ELR (cell line): Measurements from ENCODE around the gene RAPGEF5.

Experiments used
- DNase-seq: peaks from one replicate; pipeline ENCODE4 v3.0.0-alpha.2; 2015; ENCODE audit warnings: low read depth

Gene RAPGEF5

GRCh38 chr7:22346383-22347107, 10.4 kb downstream of the RAPGEF5 start:
- no peak for DNase-seq

GRCh38 chr7:22344655-22345054, 12.3 kb downstream of the RAPGEF5 start:
- DNase-seq: no peak

- no peak for DNase-seq
Observed at GRCh38 chr7:22343612-22344011, 13.3 kb downstream of the RAPGEF5 start.

GRCh38 chr7:22343071-22343470, 13.9 kb downstream of the RAPGEF5 start:
- no peak for DNase-seq

- no peak for DNase-seq
Observed at GRCh38 chr7:22339725-22340390, 17.1 kb downstream of the RAPGEF5 start.

- no peak for DNase-seq
Observed at GRCh38 chr7:22338877-22339276, 18.1 kb downstream of the RAPGEF5 start.

- DNase-seq: no peak
Observed at GRCh38 chr7:22338411-22338810, 18.5 kb downstream of the RAPGEF5 start.

GRCh38 chr7:22333680-22334141, 23.2 kb downstream of the RAPGEF5 start:
- DNase-seq: no peak

- DNase-seq: no peak
Observed at GRCh38 chr7:22332461-22332870, 24.5 kb downstream of the RAPGEF5 start.

GRCh38 chr7:22331704-22332103, 25.2 kb downstream of the RAPGEF5 start:
- DNase-seq: no peak

GRCh38 chr7:22330903-22331302, 26.1 kb downstream of the RAPGEF5 start:
- no peak for DNase-seq

GRCh38 chr7:22329816-22330524, 27.0 kb downstream of the RAPGEF5 start:
- no peak for DNase-seq

- DNase-seq: no peak
Observed at GRCh38 chr7:22326181-22326580, 30.8 kb downstream of the RAPGEF5 start.

GRCh38 chr7:22325671-22326070, 31.3 kb downstream of the RAPGEF5 start:
- no peak for DNase-seq

GRCh38 chr7:22323714-22324113, 33.2 kb downstream of the RAPGEF5 start:
- DNase-seq: no peak

GRCh38 chr7:22320416-22320815, 36.5 kb downstream of the RAPGEF5 start:
- DNase-seq: no peak

GRCh38 chr7:22319424-22320403, 37.2 kb downstream of the RAPGEF5 start:
- no peak for DNase-seq

- no peak for DNase-seq
Observed at GRCh38 chr7:22318376-22318775, 38.6 kb downstream of the RAPGEF5 start.

- no peak for DNase-seq
Observed at GRCh38 chr7:22317632-22318031, 39.3 kb downstream of the RAPGEF5 start.

- no peak for DNase-seq
Observed at GRCh38 chr7:22316914-22317313, 40.0 kb downstream of the RAPGEF5 start.

- no peak for DNase-seq
Observed at GRCh38 chr7:22307816-22308215, 49.1 kb downstream of the RAPGEF5 start.

- no peak for DNase-seq
Observed at GRCh38 chr7:22305706-22306105, 51.2 kb downstream of the RAPGEF5 start.
